T-helper 9 cell (primary cell): ENCODE results near the gene TP53BP2.
"Not testable (repeated sequence)": the region's sequence is repeated elsewhere in the genome, so short reads cannot be mapped to it uniquely, and the experiment has no call there.

Source experiments
- DNase-seq: peaks from one replicate; pipeline ENCODE4 v3.0.0-alpha.2; 2020
- total RNA-seq, 2 donors: gene quantifications; one replicate each; lab custom pipeline; 2026; lab: John Stamatoyannopoulos, UW

The TP53BP2 gene
- 93.2 to 184 reads per million in 2 donors for total RNA-seq

- DNase-seq, result peak; percentile 79
These were observed at the start of gene TP53BP2 for GRCh38 chr1:223845810-223846682. Gene TP53BP2, minus strand, starts transcription at chr1:223845947. Its CDS starts 267 bp downstream, at chr1:223845680.

GRCh38 chr1:223890494-223890893 is 44.7 kb upstream of the TP53BP2 start:
- DNase-seq, result not testable (repeated sequence)

GRCh38 chr1:223889319-223889718 is 43.6 kb upstream of the TP53BP2 start:
- not testable (repeated sequence) for DNase-seq

- DNase-seq, result no peak
These were observed 42.1 kb upstream of the TP53BP2 start for GRCh38 chr1:223887747-223888418.

- DNase-seq, result no peak
These were observed 40.8 kb upstream of the TP53BP2 start for GRCh38 chr1:223886516-223886921.

GRCh38 chr1:223885614-223886013 is 39.9 kb upstream of the TP53BP2 start:
- no peak for DNase-seq

- no peak for DNase-seq
These were observed 33.0 kb upstream of the TP53BP2 start for GRCh38 chr1:223878598-223879325.

GRCh38 chr1:223877804-223878203 is 32.1 kb upstream of the TP53BP2 start:
- DNase-seq, result no peak

GRCh38 chr1:223876590-223876989 is 30.8 kb upstream of the TP53BP2 start:
- no peak for DNase-seq

GRCh38 chr1:223873044-223873443 is 27.3 kb upstream of the TP53BP2 start:
- no peak for DNase-seq

GRCh38 chr1:223872308-223872901 is 26.7 kb upstream of the TP53BP2 start:
- DNase-seq, result no peak

- DNase-seq, result no peak
These were observed 25.1 kb upstream of the TP53BP2 start for GRCh38 chr1:223870617-223871574.

GRCh38 chr1:223864599-223865368 is 19.0 kb upstream of the TP53BP2 start:
- DNase-seq, result not testable (repeated sequence)

GRCh38 chr1:223864084-223864483 is 18.3 kb upstream of the TP53BP2 start:
- no peak for DNase-seq

GRCh38 chr1:223861904-223862303 is 16.2 kb upstream of the TP53BP2 start:
- no peak for DNase-seq

GRCh38 chr1:223860051-223860622 is 14.4 kb upstream of the TP53BP2 start:
- DNase-seq, result no peak

GRCh38 chr1:223859058-223859457 is 13.3 kb upstream of the TP53BP2 start:
- no peak for DNase-seq

- no peak for DNase-seq
These were observed 10.6 kb upstream of the TP53BP2 start for GRCh38 chr1:223856386-223856785.

GRCh38 chr1:223853748-223854147 is 8.0 kb upstream of the TP53BP2 start:
- DNase-seq, result no peak

GRCh38 chr1:223853275-223853674 is 7.5 kb upstream of the TP53BP2 start:
- DNase-seq, result no peak
